Measurements from ENCODE around the gene PRM3. TPM values are rescaled to one million over a fixed set of nuclear protein-coding genes. Genes with fewer than 3 reads are reported as not detected.

Gene PRM3
- polyA plus RNA-seq, 1 donor (not counting 4 experiments of a cell fraction or from before 2014, with no cell fraction given) = not detected

GRCh38 chr16:11274964-11275363 is 1.5 kb upstream of the PRM3 start:
- no peaks in the 10 kb centered on the region for H3K79me2 ChIP-seq (ENCODE audit: control insufficient read depth, insufficient read depth, low read length)
- H3K4me3 ChIP-seq (ENCODE audit: control insufficient read depth in 2 of 3, extremely low read depth in 1 of 3, insufficient read depth in 2 of 3, low read depth in 1 of 3, low read length in 3 of 3) = no peak overlapping the region
- H3K9me3 ChIP-seq (ENCODE audit: control insufficient read depth, low read depth, low read length) = no peaks in the 10 kb centered on the region
- no peak overlapping the region for H2AFZ ChIP-seq (ENCODE audit: control insufficient read depth, low read length)
- H3K9me1 ChIP-seq (ENCODE audit: control insufficient read depth, extremely low read depth, insufficient read depth, low read length) = no peaks in the 10 kb centered on the region
- H3K4me1 ChIP-seq (ENCODE audit: control insufficient read depth, extremely low read depth, insufficient read depth, low read length) = peaks cover 5% of the 10 kb centered on the region
- no peak for TF ChIP-seq EZH2 (IDR thresholded peaks at IDR 0.05; ENCODE audit: low read length)
- TF ChIP-seq, protein P1, sequence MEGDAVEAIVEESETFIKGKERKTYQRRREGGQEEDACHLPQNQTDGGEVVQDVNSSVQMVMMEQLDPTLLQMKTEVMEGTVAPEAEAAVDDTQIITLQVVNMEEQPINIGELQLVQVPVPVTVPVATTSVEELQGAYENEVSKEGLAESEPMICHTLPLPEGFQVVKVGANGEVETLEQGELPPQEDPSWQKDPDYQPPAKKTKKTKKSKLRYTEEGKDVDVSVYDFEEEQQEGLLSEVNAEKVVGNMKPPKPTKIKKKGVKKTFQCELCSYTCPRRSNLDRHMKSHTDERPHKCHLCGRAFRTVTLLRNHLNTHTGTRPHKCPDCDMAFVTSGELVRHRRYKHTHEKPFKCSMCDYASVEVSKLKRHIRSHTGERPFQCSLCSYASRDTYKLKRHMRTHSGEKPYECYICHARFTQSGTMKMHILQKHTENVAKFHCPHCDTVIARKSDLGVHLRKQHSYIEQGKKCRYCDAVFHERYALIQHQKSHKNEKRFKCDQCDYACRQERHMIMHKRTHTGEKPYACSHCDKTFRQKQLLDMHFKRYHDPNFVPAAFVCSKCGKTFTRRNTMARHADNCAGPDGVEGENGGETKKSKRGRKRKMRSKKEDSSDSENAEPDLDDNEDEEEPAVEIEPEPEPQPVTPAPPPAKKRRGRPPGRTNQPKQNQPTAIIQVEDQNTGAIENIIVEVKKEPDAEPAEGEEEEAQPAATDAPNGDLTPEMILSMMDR (optimal IDR thresholded peaks at IDR 0.05 in 1 of 3, IDR thresholded peaks at IDR 0.05 in 1 of 3, conservative IDR thresholded peaks at IDR 0.05 in 1 of 3; ENCODE audit: extremely low read depth in 1 of 3, insufficient read depth in 2 of 3, low read length in 3 of 3) = no peak
- no peaks in the 10 kb centered on the region for H4K20me1 ChIP-seq (ENCODE audit: control insufficient read depth, extremely low read depth, insufficient read depth, low read length)
- H3K9ac ChIP-seq (ENCODE audit: control insufficient read depth, extremely low read depth, insufficient read depth, low read length) = no peak overlapping the region
- dilution Hi-C loops (cut with MboI; ENCODE audit: extremely low pct_ligation_motif_present, low sequenced_read_pairs) = no loop called here
- H3K27me3 ChIP-seq (ENCODE audit: control insufficient read depth, extremely low read depth, insufficient read depth, low read length) = peaks cover 2% of the 10 kb centered on the region
- no peak overlapping the region for H3K27ac ChIP-seq (ENCODE audit: control insufficient read depth, insufficient read depth, low read length)
- no peaks in the 10 kb centered on the region for H3K36me3 ChIP-seq (ENCODE audit: control insufficient read depth in 2 of 2, extremely low read depth in 1 of 2, insufficient read depth in 2 of 2, low read length in 2 of 2)
- DNase-seq (ENCODE audit: low read depth, low spot score) (no peak), FAIRE-seq (no peak)
- H3K4me2 ChIP-seq (ENCODE audit: control insufficient read depth, extremely low read depth, insufficient read depth, low read depth, low read length) = no peak overlapping the region

- Histone ChIP-seq H3K4me2 (ENCODE audit: control insufficient read depth, extremely low read depth, insufficient read depth, low read depth, low read length) (no peak overlapping the region), H3K9me3 (ENCODE audit: control insufficient read depth, low read depth, low read length) (no peaks in the 10 kb centered on the region), H3K36me3 (ENCODE audit: control insufficient read depth in 2 of 2, extremely low read depth in 1 of 2, insufficient read depth in 2 of 2, low read length in 2 of 2) (no peaks in the 10 kb centered on the region), H3K27me3 (ENCODE audit: control insufficient read depth, extremely low read depth, insufficient read depth, low read length) (no peaks in the 10 kb centered on the region), H2AFZ (ENCODE audit: control insufficient read depth, low read length) (no peak overlapping the region), H3K27ac (ENCODE audit: control insufficient read depth, insufficient read depth, low read length) (no peak overlapping the region), H4K20me1 (ENCODE audit: control insufficient read depth, extremely low read depth, insufficient read depth, low read length) (no peaks in the 10 kb centered on the region), H3K79me2 (ENCODE audit: control insufficient read depth, insufficient read depth, low read length) (no peaks in the 10 kb centered on the region), H3K9me1 (ENCODE audit: control insufficient read depth, extremely low read depth, insufficient read depth, low read length) (no peaks in the 10 kb centered on the region), H3K4me3 (ENCODE audit: control insufficient read depth in 2 of 3, extremely low read depth in 1 of 3, insufficient read depth in 2 of 3, low read depth in 1 of 3, low read length in 3 of 3) (no peak overlapping the region), H3K4me1 (ENCODE audit: control insufficient read depth, extremely low read depth, insufficient read depth, low read length) (peaks cover 5% of the 10 kb centered on the region), H3K9ac (ENCODE audit: control insufficient read depth, extremely low read depth, insufficient read depth, low read length) (no peak overlapping the region)
- TF ChIP-seq, protein P1 (optimal IDR thresholded peaks at IDR 0.05 in 1 of 3, IDR thresholded peaks at IDR 0.05 in 1 of 3, conservative IDR thresholded peaks at IDR 0.05 in 1 of 3; ENCODE audit: extremely low read depth in 1 of 3, insufficient read depth in 2 of 3, low read length in 3 of 3) = no peak
- TF ChIP-seq EZH2 (IDR thresholded peaks at IDR 0.05; ENCODE audit: low read length) = no peak
- dilution Hi-C loops (cut with MboI; ENCODE audit: extremely low pct_ligation_motif_present, low sequenced_read_pairs) = no loop called here
- FAIRE-seq = no peak
- no peak for DNase-seq (ENCODE audit: low read depth, low spot score)
These were observed 394 bp upstream of the PRM3 start for GRCh38 chr16:11273721-11274324.

All from keratinocyte (primary cell).